Lung microvascular endothelial cell (primary cell): ENCODE data around the gene ETAA1. TPM values are rescaled to one million over a fixed set of nuclear protein-coding genes. Genes with fewer than 3 reads are reported as not detected.

ENCODE experiments used
- DNase-seq, 2 donors: peaks; one replicate each; pipeline versions ENCODE4 v3.0.0 to v3.0.0-alpha.2; 2010; ENCODE audit warnings: low read depth in 2 of 2
- total RNA-seq: library from RNA; depleted of rRNA; stranded (reverse); fragments of >200 nt; gene quantifications from 2 replicates; pipeline ENCODE4 v1.2.1, GENCODE V29; 2014

The ETAA1 gene
- 8.5 and 11.5 TPM in 2 replicates for total RNA-seq

DNA sequence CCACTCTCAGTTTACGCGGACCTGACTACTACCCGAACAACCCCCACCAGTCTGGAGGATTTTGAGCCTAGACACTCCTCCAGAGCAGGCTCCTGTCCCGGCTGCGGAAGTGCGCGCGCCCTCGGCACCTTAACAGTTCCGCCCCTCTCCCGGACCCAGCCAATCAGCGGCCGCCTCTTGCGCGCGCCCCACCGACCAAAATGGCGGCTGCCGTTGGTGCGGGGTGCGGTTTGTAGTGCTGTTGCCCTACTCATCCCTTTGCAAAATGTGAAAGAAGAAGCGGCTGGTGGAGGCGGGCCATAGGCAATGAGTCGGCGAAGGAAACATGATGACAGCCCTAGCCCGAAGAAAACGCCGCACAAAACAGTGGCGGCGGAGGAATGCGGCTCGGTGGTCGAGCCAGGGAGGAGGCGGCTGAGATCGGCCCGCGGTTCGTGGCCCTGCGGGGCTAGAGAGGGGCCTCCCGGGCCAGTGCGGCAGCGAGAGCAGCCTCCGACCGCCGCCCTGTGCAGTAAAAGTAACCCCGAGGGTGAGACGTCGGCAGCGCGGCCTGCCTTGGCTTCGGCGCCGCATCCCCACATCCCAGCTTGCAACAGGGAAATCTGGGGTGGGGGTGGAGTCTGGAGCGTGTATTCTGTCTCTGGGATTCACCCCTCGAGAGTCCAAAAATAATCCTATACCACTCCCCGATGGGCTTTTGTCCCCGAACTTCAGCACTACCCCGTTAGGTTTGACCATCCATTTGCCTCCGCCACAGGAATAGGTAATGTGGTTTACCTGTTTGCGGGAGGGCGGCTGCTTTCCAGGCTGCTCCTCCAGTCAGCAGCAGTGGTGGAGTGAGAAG lies at the start of gene ETAA1:
Gene ETAA1 (plus strand): TSS at position 191 of the 844 bp plus-strand sequence. CDS start 116 bp downstream, at position 307.
- DNase-seq = peak; percentile 92 to 95

GRCh38 chr2:67366832-67367412 lies 30.2 kb upstream of the ETAA1 start:
- DNase-seq = no peak

DNA sequence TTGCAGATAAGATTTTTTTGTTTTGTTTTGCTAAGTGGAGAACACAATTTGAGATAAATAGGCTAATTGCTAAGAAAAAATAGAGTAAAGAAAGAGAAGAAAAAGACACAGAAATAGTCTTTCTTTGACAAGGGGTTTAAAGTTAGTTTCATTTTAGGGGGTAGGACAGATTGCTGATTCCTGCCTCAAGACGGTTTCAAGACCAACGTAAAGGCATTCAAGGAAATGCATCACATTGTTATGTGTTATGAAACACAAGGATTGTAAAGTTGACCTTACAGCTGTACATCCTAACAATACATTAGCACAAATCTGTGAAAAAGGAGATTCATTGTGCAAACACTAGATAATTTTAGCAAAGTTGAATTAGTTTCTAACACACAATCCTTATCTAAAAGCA lies 22.7 kb upstream of the ETAA1 start:
- DNase-seq = peak in 1 of 2 donors; percentile 36

- DNase-seq = no peak
Observed at GRCh38 chr2:67374949-67375348, 22.2 kb upstream of the ETAA1 start.

DNA sequence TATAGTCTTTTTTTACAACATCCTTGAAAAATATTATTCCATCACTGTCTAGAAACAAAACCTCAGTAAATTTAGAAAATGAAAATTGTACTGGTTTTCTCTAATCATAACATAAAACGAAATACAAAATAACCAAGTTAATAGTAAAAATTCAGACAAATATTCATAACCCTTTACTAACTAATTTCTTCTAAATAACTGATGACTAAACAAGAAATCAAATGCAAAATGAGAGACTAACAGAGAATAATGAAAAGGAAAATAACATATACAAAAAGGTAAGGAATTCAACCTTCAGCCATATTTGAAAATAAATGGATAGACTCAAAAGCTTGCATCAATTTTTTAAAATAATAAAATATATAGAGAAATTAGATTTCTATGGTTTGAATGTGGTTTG lies 18.6 kb upstream of the ETAA1 start:
- DNase-seq = no peak

DNA sequence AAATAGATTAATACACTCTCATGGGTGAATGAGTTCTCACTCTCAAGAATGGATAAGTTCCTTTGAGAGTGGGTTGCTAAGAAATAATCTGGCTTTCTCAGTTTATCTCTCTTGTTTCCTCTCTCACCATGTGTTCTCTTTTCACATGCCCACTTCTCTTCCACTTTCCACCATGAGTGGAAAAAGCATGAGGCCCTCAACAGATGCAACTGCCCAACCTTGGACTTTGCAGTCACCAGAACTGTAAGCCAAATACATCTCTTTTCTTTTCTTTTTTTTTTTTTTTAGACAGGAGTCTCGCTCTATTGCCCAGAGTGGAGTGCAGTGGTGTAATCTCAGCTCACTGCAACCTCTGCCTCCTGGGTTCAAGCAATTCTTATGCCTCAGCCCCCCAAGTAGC lies 18.1 kb upstream of the ETAA1 start:
- DNase-seq = no peak

- DNase-seq = no peak
Observed at GRCh38 chr2:67384123-67384822, 12.9 kb upstream of the ETAA1 start.

GRCh38 chr2:67388680-67389079 lies 8.5 kb upstream of the ETAA1 start:
- no peak for DNase-seq

DNA sequence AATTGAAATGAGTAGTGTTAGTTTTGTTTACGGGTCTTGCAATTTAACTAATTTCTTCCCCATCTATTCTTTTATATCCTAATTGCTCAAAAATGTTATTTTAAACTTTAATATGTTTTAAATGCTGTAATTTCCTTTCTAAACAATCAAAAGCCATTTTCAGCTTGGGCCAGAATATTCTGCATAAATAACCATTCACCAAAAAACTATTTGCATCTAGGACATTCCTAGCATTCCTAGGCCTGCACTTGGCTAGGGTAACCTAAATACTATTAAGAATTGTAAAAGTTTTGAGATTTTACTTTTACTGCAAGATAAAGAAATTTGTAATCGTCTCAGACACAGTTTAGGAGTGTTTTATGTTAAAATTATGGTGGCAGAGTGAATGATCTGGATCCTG lies 7.8 kb upstream of the ETAA1 start:
- peak; percentile 49 to 64 for DNase-seq

- DNase-seq = no peak
Observed at GRCh38 chr2:67389788-67390187, 7.3 kb upstream of the ETAA1 start.

DNA sequence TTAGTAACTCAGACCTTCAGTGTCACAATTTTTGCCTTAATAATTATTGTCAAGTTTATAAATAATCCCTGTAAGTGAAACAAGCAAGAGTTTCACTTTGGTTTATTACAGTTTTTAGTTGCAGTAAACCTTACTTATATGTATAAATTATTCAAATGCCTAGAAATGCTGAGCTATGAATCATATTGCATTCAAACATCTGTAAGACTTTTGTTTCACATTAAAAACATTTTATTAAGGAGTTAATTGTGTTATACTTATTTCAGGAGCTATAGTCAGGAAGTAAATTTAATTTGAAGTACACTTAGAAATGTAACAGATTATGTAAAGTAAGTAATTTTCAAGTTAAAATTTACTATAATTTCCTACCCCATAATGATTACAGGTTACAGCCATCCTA lies 3.9 kb upstream of the ETAA1 start:
- DNase-seq = no peak

DNA sequence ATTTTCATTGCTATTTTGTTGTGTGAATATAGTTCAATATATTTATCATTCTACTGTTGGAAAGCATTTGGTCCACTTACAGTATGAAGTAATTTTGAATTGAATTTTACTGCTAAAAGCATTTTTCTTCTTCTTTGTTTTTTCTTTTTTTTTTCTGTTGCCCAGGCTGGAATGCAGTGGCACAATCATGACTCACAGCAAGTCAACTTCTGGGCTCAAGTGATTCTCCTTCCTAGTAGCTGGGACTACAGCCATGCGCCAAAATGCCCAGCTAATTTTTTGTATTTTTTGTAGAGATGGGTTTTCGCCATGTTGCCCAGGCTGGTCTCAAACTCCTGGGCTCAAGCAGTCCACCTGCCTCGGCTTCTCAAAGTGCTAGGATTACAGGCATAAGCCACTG lies 2.4 kb upstream of the ETAA1 start:
- peak; percentile 17 to 75 for DNase-seq

- DNase-seq = no peak
Observed at GRCh38 chr2:67399144-67399543, 2.0 kb downstream of the ETAA1 start.

- DNase-seq = peak in 1 of 2 donors; percentile 78
Observed at GRCh38 chr2:67399831-67400489, 2.8 kb downstream of the ETAA1 start.

GRCh38 chr2:67400560-67401485 lies 3.7 kb downstream of the ETAA1 start:
- DNase-seq = peak; percentile 42 to 69

DNA sequence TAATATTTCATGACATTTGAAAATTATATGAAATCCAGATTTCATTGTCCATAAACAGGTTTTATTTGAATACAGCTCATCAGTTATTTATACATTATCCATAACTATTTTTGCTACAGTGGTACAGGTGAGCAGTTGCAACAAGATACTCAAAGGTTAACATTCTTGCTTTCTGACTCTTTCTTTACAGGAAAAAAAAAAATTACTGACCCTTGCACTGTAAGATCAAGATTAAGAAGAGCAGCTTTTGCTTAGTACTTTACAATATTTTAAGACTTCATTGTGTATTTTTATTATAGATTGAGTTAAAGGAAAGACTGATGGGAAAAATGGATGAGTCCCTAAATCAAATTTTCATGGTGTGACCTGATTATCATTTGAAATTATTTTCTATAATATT lies 11.2 kb downstream of the ETAA1 start:
- DNase-seq = no peak

DNA sequence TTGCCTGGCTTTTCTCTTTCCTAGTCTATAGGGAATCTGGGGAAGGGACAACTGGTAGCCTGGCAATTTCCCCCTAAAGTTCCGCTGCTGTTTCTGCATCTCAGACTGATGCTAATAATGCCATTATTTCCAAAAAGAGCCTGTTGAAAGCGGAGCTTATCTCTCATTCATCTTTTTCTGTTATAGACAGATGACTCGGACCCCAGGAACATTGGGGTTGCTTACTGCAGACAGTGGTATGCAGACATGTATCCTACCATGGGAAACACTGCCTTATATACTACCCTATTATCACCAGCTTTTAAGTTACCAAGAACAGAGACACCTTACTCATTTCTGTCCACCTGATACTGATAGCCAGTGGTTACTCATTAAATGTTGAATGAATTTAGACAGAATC lies 15.3 kb downstream of the ETAA1 start:
- no peak for DNase-seq

- DNase-seq = no peak
Observed at GRCh38 chr2:67414867-67415266, 17.7 kb downstream of the ETAA1 start.

DNA sequence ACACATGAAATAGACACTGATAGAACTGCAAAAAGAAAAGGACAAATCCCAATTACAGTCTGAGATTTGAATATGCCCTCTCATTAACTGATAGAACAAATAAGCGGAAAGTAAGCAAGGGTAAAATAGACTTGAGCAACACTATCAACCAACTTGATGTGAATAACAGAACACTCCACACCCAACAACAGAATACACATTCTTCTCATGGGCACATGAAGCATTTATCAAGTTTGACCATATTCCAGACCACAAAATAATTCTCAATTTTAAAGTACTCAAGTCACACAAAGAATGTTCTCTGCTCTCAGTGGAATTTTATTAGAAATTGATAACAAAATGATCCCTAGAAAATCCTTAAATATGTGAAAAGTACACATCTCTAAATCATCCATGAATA lies 19.0 kb downstream of the ETAA1 start:
- no peak for DNase-seq

- DNase-seq = no peak
Observed at GRCh38 chr2:67423489-67423888, 26.4 kb downstream of the ETAA1 start.

DNA sequence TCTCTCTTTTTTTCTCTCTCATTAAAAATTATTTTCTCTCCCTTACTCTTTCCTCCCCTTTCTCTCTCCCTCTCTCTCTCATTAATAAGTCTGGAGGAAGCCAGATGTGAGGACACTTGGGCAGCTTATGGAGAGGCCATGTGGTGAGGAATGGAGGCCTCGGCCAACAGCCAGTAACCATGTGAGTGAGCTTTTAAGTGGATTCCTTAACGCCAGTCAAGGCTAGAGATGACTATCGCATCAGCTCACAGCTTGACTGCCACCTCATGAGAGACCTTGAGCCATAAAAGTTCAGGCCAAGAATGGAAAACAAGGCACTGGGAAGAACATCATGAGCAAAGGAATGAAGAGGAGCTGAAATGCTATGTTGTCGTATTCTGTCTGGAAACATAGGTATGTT lies 39.1 kb downstream of the ETAA1 start:
- DNase-seq = no peak
